ENCODE results near the gene RPS6KC1. TPM values are rescaled to one million over a fixed set of nuclear protein-coding genes. Genes with fewer than 3 reads are reported as not detected.

The RPS6KC1 gene
- total RNA-seq, 1 experiment from 2014 or later: 16.9 TPM

DNA sequence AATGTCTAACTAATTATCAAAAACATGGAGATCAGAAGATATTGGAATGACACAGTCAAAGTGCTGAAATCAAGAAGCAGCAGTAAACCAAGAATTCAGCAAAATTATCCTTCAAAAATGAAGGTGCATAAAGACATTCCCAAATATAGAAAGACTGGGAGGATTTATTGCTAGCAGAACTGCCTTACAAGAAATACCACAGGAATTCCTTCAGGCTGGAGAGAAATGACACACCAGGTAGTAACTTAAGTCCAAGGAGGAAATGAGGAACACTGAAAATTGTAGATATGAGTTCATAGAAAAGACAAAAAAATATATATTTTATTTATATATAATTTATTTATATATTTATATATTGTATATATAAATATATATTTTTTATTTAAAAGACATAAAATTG lies 217.2 kb downstream of the RPS6KC1 start:
- Histone ChIP-seq H3K56ac (ENCODE audit: insufficient read length, low read depth, low read length) (no peak overlapping the region), H4K20me1 (ENCODE audit: control insufficient read depth, insufficient read depth, insufficient read length) (no peaks in the 10 kb centered on the region), H4K91ac (ENCODE audit: insufficient read length, low read depth, low read length) (no peak overlapping the region), H3K23me2 (ENCODE audit: insufficient read length, low read depth, low read length, poor library complexity, severe bottlenecking) (no peaks in the 10 kb centered on the region), H3K9me3 (ENCODE audit: control insufficient read depth, low read depth, low read length) (no peaks in the 10 kb centered on the region), H3K23ac (ENCODE audit: insufficient read length, low read depth, low read length) (no peak overlapping the region), H3K4ac (ENCODE audit: low read depth, low read length) (no peak overlapping the region), H3T11ph (ENCODE audit: low read length) (no peak overlapping the region), H2BK120ac (ENCODE audit: low read depth, low read length, poor library complexity, severe bottlenecking) (no peak overlapping the region), H2BK12ac (ENCODE audit: insufficient read length, low read depth, low read length) (no peak overlapping the region), H2BK15ac (ENCODE audit: low read depth, low read length) (no peak overlapping the region), H3K14ac (ENCODE audit: insufficient read depth, low read length) (no peak overlapping the region), H3K27me3 (ENCODE audit: insufficient read depth, low read length) (no peaks in the 10 kb centered on the region), H3K79me1 (ENCODE audit: insufficient read depth, low read depth, low read length, poor library complexity, severe bottlenecking) (no peaks in the 10 kb centered on the region), H3K4me1 (ENCODE audit: insufficient read depth, low read length) (no peaks in the 10 kb centered on the region), H2AFZ (ENCODE audit: low read length) (no peak overlapping the region), H3K27ac (ENCODE audit: insufficient read length, low read depth, low read length) (no peak overlapping the region), H4K8ac (replicated peaks; ENCODE audit: insufficient read length, low read depth, low read length) (no peak overlapping the region), H3K18ac (ENCODE audit: insufficient read length, low read depth, low read length) (no peak overlapping the region), H2BK5ac (ENCODE audit: insufficient read length, low read length) (no peak overlapping the region), H3K9ac (ENCODE audit: extremely low read depth, insufficient read length, low read length) (no peak overlapping the region), H4K5ac (ENCODE audit: insufficient read length, low read depth, low read length) (no peak overlapping the region), H3K79me2 (ENCODE audit: insufficient read depth, low read length) (no peaks in the 10 kb centered on the region), H2BK20ac (ENCODE audit: low read depth, low read length, poor library complexity, severe bottlenecking) (no peak overlapping the region), H3K4me2 (ENCODE audit: insufficient read depth, insufficient read length, low read length) (no peak overlapping the region), H2AK5ac (ENCODE audit: insufficient read length, low read length) (no peak overlapping the region)
- peaks cover 0 to 6% (median 0%) of the 10 kb centered on the region in 3 experiments; a peak in 3 of 7 replicates for H3K36me3 Mint-ChIP-seq (ENCODE audit: insufficient read depth in 1 of 3, low read depth in 3 of 3)
- no peak for TF ChIP-seq CTCF (conservative IDR thresholded peaks at IDR 0.05)
- H3K27ac Mint-ChIP-seq: no peak overlapping the region
- H3K4me3 Mint-ChIP-seq: no peak overlapping the region
- no peaks in the 10 kb centered on the region for H3K27me3 Mint-ChIP-seq (ENCODE audit: low read depth)
- no peaks in the 10 kb centered on the region for H3K4me1 Mint-ChIP-seq
- DNase-seq: no peak
- H3K9me3 Mint-ChIP-seq: no peaks in the 10 kb centered on the region

Data from H9 (cell line).